Glomerular endothelial cell (primary cell): ENCODE measurements around the gene ANKFY1. TPM values are rescaled to one million over a fixed set of nuclear protein-coding genes. Genes with fewer than 3 reads are reported as not detected.
A peak's percentile ranks its signal among the peaks of the same experiment; 100 is the strongest.
"Not testable (repeated sequence)": the region's sequence is repeated elsewhere in the genome, so short reads cannot be mapped to it uniquely, and the experiment has no call there.

Source experiments
- DNase-seq: peaks from one replicate; pipeline ENCODE4 v3.0.0-alpha.2; 2011; ENCODE audit warnings: low read depth, low spot score; ENCODE audit errors: extremely low read depth
- total RNA-seq: library from RNA; depleted of rRNA; stranded (reverse); fragments of >200 nt; gene quantifications from 2 replicates; pipeline ENCODE4 v1.2.3, GENCODE V29; 2015

ANKFY1 gene
- total RNA-seq, 1 donor from 2014 or later, result 46.0 TPM

DNA sequence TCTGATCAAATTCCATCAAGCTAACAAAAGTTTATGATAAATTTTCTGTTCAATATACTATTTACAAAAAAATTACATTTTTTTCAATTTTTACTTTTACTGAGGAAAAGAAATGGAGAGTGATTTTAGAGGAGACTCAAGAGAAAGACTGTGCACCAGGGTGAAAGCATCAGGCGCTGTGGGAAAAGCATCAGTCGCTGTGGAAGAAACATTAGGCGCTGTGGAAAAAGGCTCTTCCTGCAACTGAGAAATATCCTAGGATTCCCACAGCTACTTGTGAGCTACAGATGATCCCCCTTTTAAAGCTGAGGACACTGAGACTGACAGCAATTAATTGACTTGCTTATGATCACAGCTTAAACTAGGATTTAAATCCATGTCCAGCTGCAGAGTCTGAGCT, 4.9 kb downstream of the ANKFY1 start:
- no peak for DNase-seq

DNA sequence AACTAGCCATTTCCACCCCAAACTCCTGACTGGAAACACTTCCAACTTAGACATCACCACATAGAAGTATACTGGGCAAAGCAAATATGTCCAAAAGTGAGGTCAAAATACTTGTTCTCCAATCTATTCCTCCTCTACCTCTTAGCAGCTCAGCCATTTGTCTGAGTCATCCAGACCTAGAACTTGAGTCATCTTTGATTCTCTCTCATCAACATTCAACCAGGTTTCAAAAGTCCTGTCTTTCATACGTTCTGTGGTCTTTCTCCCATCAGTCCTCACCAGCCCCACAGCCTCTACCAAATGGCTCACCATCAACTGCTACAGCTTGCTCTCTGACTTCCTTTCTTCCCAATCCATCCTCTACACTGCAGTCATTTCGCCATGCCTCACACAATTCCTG, 6.8 kb downstream of the ANKFY1 start:
- DNase-seq, result no peak

DNA sequence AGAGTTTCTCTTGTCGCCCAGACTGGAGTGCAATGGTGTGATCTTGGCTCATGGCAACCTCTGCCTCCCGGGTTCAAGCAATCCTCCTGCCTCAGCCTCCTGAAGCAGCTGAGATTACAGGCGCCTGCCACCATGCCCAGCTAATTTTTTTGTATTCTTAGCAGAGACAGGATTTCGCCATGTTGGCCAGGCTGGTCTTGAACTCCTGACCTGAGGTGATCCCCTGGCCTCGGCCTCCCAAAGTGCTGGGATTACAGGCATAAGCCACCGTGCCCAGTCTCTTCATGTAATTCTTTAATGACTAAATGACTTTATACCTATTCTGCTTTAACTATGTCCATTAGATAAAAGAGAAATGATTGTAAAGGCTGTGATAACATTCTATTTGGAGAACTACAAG, 8.5 kb downstream of the ANKFY1 start:
- DNase-seq, result not testable (repeated sequence)

DNA sequence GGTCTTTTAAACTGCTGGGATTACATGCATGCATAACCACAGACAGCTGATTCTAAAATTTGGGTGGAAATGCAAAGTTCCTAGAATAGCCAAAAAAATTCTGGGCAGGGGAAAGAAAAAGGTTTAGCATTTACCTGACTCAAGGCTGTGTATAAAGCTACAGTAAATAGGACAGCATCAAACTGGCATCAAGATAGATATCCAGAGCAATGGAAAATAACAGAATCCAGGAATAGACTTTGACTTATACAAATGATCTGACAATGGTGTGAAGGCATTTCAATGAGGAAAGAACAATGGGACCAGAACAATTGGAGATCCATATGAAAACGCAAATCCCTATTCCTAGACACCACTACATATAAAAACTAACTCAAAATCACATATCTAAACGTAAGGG, 12.9 kb downstream of the ANKFY1 start:
- DNase-seq, result no peak

DNA sequence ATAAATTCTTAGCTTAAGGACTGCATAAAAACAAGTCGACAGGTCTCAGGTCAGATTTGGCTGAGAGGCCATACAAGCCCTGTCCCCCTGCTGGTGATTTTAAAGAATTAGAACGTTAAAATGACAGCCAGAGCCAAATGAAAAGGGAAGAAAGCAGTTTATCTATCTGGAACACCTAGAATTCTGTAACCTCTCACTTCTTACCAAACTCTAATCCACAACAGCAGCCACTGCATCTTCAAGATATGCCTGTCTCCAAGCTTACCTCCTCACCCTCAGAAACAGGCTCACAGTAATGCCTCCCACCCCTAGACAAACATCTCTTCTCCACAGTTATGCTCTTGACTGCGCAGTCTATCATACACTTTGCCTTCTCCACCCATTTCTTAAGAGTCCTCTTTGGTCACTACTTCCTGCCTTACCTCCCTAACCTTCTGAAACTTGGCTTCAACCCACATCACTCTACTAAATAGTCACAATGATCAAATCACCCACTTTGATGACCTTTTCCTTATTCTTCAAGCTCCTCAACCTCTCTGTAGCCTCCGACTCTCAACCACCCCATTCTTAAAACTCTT, 14.2 kb downstream of the ANKFY1 start:
- DNase-seq, result no peak

DNA sequence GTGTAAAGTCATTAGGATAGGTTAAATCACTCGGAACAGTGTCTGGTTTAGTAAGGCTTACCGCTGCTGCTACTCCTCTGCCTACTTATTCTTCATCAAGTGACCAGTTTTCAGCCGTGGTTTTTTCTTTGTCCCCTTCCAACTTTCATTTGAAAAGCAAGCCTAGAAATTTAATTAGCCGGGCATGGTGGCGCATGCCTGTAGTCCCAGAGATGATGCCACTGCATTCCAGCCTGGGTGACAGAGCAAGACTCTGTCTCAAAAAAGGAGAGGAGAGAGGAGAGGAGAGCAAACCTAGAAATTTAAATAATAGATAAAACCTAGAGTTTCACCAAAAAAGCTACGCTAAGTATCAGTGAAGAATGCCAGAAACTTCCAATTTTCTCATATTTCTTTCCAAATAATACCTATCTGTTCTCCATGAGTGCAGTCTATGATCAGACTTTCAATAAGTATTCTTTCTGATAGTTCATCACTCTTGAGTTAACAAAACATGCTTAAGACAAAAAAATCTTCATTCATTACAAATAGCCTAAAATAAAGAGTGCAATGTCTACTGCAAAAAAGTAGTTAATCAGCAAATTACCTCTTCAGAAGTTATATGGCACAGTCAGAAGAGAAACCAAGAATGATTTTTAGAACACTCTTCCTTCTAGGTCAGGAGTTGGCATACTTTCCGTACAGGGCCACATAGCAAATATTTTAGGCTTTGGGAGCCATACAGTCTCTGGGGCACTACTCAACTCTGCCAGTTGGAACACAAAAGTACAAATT, 15.1 kb downstream of the ANKFY1 start:
- no peak for DNase-seq

DNA sequence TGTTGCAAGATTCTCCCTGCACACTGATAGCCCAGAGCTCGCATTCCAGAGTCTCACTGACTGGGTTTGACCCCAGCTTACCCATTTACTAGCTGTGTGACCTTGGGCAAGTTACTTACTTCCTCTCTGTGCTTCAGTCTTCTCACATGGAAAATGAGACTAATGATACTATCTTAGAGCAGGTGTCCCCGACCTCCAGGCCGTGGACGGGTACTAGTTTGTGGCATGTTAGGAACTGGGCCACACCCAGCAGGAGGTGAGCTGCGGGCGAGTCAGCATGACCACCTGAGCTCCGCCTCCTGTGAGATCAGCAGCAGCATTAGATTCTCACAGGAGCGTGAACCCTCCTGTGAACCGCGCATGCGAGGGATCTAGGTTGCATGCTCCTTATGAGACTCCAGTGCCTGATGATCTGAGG, 15.8 kb downstream of the ANKFY1 start:
- DNase-seq, result no peak

DNA sequence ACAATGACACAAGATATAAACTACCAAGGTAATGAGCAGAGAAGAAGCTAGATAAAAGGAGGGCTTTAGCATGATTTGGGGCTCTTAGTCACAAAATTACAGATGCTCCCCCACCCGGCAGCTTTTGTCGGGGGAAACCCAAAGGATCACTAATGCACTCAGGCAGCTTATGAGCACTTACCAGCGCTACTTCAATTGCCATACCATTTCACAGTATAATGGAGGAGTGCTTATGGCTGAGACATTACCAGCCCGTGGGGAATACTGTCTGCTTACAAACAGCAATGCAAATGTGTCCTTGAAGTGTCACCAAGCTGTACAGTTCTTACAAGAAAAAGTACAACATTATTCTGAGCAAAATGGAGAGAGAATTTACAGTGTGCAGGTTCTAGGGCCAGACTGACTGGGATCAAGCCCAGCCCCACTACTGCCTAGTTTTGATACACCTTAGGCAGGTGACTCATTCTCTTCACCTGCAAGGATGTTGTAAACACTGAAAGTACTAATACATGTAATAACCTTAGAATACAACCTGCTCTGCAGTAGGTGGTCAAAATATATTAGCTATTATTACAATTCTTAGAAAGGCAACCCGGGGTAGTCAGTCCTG, 16.3 kb downstream of the ANKFY1 start:
- no peak for DNase-seq

DNA sequence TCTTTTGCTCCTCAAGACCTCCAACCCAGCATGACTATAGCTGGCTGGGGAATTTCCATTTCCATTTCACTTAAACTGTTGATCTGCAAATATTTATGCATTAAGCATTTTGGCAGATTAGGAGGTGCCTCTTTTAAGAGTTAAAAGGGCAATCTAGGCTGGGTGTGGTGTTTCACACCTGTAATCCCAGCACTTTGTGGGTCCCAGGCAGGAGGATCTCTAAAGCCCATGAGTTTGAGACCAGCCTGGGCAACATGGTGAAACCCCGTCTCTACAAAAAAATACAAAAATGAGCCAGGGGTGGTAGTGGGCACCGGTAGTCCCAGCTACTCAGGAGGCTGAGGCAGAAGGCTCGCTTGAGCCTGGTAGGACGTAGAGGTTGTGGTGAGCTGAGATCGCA, 17.1 kb downstream of the ANKFY1 start:
- DNase-seq, result no peak

DNA sequence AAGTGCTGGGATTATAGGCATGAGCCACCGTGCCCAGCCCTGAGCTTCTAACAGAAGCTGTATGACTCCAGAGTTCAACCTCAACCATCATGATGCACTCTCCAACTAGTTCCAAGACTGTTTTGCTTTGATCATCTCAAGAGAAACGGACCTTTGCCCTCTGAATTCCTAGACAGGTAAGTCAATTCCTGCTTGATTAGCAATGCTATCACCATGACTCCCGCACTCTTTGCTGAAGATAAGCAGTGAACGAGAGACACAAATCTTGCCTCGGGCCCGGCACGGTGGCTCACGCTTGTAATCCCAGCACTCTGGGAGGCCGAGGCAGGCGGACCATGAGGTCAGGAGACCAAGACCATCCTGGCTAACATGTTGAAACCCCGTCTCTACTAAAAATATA, 22.2 kb downstream of the ANKFY1 start:
- no peak for DNase-seq

DNA sequence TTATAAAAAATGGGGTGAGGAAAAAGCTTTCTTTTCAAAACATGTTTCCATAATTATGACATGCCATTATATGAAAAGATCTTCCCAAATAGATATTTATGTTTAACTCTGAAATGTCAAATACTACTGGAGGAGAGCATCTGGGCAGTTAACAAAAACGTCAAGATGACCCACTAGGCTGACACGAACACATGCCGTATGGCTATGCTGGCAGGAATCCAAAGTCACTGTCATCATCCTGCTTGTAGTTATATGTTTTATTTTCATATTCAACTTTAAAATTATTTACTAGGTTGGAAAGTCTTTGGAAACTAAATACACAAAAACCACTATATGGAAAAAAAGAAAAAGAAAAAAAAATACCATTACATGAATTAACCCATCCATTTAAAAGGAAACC, 27.3 kb downstream of the ANKFY1 start:
- DNase-seq, result no peak

DNA sequence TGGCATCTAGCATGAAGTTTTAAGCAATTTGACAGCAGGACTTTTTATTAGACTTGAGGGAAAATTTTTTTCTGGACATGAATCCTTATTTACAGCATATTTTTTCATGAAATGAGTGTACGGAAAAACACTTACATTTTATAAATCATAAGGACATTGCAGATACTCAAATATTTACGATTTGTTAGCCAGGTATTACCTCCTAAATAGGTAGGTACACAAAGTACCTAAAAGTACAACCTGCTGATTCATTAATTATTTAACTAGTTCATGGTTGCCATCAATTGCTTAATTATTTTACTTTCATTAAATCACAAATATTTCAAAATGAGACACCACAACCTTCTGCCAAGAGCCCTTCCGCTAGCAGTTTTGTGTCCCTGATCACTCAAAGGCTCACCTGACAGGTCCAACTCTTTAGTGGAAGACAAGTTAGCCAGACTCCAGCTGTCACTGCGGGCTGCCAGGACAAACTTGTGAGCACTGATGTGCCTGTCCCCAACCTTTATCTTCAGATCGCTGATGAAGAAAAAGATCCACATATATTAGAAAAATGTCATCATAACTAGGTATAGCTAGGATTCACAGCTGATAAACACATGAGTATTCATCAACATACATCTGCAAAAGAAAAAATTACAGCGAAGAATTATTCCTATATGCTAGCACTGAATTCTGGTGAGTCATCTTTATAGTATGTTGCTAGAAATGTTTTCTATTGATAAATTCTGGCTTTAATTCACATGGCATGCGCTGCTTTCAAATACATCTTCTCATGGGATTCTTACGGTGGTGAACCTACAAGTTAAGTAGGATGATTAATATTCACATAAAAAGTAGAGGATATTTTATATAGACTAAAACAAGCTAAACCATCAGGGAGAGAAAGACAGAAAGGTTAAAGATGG, 28.2 kb downstream of the ANKFY1 start:
- no peak for DNase-seq

DNA sequence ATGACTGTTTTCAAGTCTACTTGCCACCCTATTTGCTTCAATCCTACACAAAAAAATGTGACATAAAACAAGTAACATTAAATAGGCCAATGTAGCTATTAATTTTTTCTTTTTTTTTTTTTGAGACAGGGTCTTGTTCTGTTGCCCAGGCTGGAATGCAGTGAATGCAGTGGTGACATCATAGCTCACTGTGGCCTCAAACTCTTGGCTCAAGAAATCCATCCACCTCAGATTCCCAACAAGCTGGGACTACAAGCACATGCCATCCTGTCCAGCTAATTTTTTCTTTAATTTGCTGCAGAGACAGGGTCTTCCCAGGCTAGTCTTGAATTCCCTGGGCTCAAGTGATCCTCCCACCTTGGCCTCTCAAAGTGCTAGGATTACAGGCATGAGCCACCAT, 29.4 kb downstream of the ANKFY1 start:
- no peak for DNase-seq

DNA sequence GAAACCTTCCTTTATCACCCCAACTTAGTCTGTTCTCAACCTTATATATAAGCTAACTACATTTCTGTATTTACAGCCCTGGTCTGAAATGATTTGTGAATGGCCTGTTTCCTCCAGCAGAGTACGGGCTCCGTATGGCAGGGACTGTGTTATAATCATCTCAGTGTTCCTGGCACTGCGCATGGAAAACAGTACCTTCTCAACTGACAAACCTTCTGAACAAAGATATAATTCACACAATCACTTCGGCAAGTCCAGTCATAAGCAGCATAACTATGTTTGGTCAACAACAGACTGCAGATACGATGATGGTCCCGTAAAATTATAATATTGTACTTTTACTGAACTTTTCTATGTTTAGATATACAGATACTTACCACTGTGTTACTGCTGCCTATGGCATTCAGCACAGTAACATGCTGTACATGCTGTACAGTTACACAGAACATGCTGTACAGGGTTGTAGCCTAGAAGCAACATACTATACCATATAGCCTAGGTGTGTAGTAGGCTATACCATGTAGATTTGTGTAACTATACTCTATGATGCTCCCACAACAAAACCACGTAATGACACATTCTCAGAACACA, 30.0 kb downstream of the ANKFY1 start:
- no peak for DNase-seq

DNA sequence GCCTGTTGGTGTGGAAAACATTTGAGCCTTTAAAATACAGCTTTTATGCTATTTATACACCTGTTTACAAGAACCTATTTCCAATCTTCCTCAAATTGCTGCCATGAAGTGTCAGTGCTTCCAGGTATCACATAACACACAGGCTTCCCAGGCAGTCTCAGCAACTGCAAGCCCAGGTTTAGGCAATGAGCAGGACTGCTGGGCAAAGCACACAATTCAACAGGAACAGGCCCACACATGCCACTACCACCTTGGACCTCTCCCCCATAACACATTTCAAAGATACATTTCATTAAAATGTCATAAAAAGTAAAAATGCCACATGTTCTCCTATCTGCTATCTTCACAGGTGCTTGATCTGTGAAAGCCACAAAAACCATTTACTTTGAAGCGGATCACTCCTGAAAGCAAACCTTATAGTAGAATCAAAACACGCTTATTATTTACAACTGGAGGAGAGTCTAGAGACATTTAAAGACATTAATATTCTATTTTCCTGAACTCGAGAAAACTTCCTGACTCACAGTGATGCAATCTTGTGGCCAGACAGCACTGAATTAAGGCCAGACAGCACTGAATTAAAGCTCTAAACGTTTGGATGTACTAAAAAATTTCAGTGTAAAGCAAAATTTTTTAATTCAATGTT, 31.5 kb downstream of the ANKFY1 start:
- DNase-seq, result no peak

DNA sequence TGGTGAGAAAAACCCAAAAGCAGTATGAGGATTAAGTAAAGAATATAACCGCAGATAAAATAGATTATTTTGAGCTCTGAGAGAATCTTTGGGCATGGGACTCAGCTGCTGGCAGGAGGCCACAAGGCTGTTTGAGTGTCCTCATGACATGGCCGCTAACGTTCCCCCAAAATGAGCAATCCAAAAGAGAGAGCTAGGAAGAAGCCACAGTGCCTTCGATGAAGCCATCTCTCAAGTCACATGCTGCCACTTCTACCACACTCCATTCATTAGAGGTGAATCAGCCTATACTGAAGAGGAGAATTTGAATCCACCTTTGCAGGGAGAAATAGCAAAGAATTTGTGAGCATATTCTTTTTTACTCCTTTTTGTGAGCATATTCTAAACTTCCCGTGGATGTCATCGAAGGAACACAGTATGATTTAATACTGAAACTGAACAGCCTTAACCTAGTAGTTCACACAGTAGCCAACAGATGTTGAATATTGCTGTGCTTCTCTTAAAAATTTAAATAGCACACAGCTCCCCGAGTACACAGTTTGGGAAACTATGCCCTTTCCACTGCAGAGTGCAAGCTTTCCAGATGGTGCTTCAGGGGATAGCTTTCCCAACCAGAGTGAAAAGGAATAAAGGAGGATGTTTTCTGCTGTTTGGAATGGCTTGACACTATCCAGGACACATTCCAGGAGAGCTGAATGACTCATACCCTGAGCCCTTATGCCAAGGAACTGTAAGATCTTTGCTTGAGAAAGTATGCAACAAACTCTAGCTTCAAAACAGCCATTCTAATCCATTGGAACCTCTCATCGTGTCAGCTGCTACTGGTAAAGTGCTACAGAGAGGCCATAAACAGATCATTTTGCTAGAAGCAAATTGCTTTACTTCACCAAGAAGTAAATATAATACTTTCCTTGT, 33.9 kb downstream of the ANKFY1 start:
- DNase-seq, result peak; percentile 63

DNA sequence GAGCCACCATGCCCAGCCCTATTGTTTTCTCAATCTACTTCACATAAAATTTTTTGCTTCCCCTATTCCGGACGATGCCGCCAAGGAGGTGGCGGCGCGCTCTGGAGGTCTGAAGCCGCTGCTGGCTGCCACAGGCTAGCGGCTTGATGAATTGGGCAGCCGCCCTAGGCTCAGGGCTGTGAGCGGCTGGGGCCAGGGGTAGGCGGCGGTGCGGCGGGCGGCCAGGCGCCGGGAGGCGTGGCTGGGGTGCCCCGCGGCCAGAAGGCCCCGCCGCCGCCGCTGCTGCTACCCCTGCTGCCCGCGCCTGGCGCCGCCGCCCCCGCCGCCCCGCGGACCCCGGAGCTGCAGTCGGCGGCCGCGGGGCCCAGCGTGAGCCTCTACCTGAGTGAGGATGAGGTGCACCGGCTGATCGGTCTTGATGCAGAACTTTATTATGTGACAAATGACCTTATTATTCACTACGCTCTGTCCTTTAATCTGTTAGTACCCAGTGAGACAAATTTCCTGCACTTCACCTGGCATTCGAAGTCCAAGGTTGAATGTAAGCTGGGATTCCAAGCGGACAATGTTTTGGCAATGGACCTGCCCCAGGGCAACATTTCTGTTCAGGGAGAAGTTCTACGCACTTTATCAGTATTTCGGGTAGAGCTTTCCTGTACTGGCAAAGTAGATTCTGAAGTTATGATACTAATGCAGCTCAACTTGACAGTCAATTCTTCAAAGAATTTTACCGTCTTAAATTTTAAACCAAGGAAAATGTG, 41.7 kb downstream of the ANKFY1 start:
- no peak for DNase-seq

DNA sequence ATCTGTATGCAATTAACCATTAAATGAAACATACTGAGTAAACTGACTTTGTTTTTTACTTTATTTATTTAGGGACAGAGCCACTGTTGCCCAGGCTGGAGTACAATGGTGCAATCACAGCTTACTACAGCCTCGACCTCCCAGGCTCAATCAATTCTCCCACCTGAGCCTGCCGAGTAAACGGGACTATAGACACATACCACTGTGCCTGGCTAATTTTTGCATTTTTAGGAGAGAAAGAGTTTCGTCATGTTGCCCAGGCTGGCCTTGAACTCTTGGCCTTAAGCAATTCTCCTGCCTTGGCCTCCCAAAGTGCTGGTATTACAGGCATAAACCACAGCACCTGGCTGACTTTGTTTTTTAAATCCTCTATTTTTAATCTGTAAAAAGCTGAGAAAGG, 42.6 kb downstream of the ANKFY1 start:
- no peak for DNase-seq

DNA sequence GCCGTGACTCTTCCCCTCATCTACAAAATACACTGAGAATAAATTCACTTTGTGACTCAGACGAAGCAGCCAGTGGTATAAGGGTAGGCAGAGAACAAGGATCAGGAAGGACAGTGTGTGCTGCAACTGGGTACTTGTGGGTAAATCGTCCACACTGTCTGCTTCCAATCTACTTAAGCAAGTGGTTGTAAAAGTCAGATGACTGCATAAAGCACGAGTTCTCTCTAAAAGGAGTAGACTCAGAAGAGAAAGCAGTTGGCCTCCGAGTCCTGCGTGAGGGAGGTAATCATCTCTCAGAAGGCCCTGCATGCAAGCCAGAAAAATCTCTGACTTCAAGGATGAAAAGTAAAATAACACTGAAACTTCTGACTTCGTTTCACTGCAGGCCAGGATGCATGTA, 43.1 kb downstream of the ANKFY1 start:
- no peak for DNase-seq
